SU-DHL-6 (cell line): ENCODE data around the gene NUTF2.

Experiments
- EZH2phosphoT487 ChIP-seq: fragments of 200-600 bp; sonication (generic), shearing (Covaris generic); conservative IDR thresholded peaks from 2 replicates; pipeline ENCODE4 v1.6.1; 2018; ENCODE audit warnings: mild to moderate bottlenecking, antibody characterized with exemption, low read length, moderate library complexity, mixed read lengths
- TF ChIP-seq, protein P1 (sequence below): fragments of 200-600 bp; sonication (generic); IDR thresholded peaks from one replicate; pipeline ENCODE4 v1.5.1; 2017; ENCODE audit warnings: antibody characterized with exemption, mild to moderate bottlenecking, low read length, moderate library complexity; ENCODE audit not compliant: insufficient read depth, poor library complexity, severe bottlenecking

DNA sequence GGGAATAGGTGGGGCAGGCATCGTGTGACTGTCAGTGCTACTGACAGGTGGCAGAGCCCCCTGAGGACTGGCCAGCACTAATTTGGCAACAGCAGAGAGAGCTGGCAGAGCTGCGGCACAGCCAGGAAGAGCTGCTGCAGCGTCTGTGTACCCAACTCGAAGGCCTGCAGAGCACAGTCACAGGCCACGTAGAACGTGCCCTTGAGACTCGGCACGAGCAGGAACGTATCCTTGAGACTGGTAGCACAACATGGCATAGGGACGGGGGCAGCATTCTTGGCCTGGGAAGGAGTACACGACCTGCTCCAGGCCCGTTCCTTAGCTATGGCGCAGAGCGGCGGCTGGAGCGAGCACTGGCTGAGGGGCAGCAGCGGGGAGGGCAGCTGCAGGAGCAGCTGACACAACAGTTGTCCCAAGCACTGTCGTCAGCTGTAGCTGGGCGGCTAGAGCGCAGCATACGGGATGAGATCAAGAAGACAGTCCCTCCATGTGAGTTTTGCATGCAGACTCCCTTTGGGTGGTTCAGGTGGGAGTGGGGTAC lies 35.0 kb downstream of the NUTF2 start:
- TF ChIP-seq, protein P1, sequence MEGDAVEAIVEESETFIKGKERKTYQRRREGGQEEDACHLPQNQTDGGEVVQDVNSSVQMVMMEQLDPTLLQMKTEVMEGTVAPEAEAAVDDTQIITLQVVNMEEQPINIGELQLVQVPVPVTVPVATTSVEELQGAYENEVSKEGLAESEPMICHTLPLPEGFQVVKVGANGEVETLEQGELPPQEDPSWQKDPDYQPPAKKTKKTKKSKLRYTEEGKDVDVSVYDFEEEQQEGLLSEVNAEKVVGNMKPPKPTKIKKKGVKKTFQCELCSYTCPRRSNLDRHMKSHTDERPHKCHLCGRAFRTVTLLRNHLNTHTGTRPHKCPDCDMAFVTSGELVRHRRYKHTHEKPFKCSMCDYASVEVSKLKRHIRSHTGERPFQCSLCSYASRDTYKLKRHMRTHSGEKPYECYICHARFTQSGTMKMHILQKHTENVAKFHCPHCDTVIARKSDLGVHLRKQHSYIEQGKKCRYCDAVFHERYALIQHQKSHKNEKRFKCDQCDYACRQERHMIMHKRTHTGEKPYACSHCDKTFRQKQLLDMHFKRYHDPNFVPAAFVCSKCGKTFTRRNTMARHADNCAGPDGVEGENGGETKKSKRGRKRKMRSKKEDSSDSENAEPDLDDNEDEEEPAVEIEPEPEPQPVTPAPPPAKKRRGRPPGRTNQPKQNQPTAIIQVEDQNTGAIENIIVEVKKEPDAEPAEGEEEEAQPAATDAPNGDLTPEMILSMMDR: no peak
- no peak for TF ChIP-seq EZH2phosphoT487
